Gastrocnemius medialis (tissue), 4 donors: ENCODE measurements around the gene CHRNA9. TPM values are rescaled to one million over a fixed set of nuclear protein-coding genes. Genes with fewer than 3 reads are reported as not detected.

Experiments
- ATAC-seq, 2 donors: fragments of 150-250 bp; one replicate each; pipeline ENCODE4 v1.9.1; 2016
- DNase-seq, 2 donors: peaks; one replicate each; pipeline ENCODE4 v3.0.0-alpha.2; 2019
- H3K27ac ChIP-seq, 4 donors: fragments of 200-600 bp; sonication (generic); 1 replicate in 1 of 4; 2 replicates in 3 of 4; pipeline ENCODE4 v1.5.1; 2016 to 2018; ENCODE audit warnings: mild to moderate bottlenecking in 2 of 4, moderate library complexity in 1 of 4
- H3K27me3 ChIP-seq, 3 donors: fragments of 200-600 bp; sonication (generic) in 2 of 3; 1 replicate in 1 of 3; 2 replicates in 2 of 3; pipeline versions ENCODE4 v1.5.1 to v1.6.0; 2016 to 2019; ENCODE audit warnings: mild to moderate bottlenecking in 1 of 3, moderate library complexity in 1 of 3
- H3K36me3 ChIP-seq, 2 donors: fragments of 200-600 bp; sonication (generic) in 1 of 2; one replicate each; pipeline ENCODE4 v1.5.1; 2017 to 2018
- H3K4me1 ChIP-seq, 2 donors: fragments of 200-600 bp; sonication (generic) in 1 of 2; one replicate each; pipeline ENCODE4 v1.5.1; 2016 to 2017; ENCODE audit warnings: mild to moderate bottlenecking in 2 of 2
- H3K4me3 ChIP-seq, 4 donors: fragments of 200-600 bp; sonication (generic) in 3 of 4; 1 replicate in 1 of 4; 2 replicates in 3 of 4; pipeline ENCODE4 v1.5.1; 2016 to 2019; ENCODE audit warnings: mild to moderate bottlenecking in 2 of 4
- H3K9me3 ChIP-seq, 3 donors: fragments of 200-600 bp; sonication (generic) in 2 of 3; 1 replicate in 1 of 3; 2 replicates in 2 of 3; pipeline ENCODE4 v1.5.1; 2016 to 2019
- CTCF ChIP-seq, 5 experiments: fragments of 450-650 bp in 3 of 5; fragments of 200-600 bp in 2 of 5; sonication (generic) in 2 of 5; IDR thresholded peaks in 4 of 5; conservative IDR thresholded peaks in 1 of 5; 1 replicate in 4 of 5; 2 replicates in 1 of 5; pipeline ENCODE4 v1.5.1; 2016 to 2019; ENCODE audit warnings: antibody characterized with exemption in 5 of 5, mild to moderate bottlenecking in 3 of 5, moderate library complexity in 3 of 5
- POLR2A ChIP-seq, 2 donors: fragments of 450-650 bp; IDR thresholded peaks; one replicate each; pipeline ENCODE4 v1.6.1; 2017; ENCODE audit warnings: antibody characterized with exemption in 2 of 2, mild to moderate bottlenecking in 2 of 2, moderate library complexity in 2 of 2
- in situ Hi-C, 4 donors: fragments of 200-750 bp; cut with MboI; loops; one replicate each; pipeline versions ENCODE4 v1.15.0 to v1.8.0; 2017; ENCODE audit warnings: low sequenced_read_pairs in 4 of 4
- intact Hi-C: fragments of 100-400 bp; cut with DNase I; formaldehyde crosslinking; loops from one replicate; pipeline ENCODE4 v1.15.1; 2023; ENCODE audit warnings: low total_unique reads
- total RNA-seq, 4 donors: library from RNA; depleted of rRNA; stranded (reverse); fragments of >200 nt; gene quantifications; one replicate each; pipeline versions ENCODE4 v1.1.0 to v1.2.3, GENCODE V29; 2016

CHRNA9 gene
- total RNA-seq, 4 donors from 2014 or later: not detected

- DNase-seq (no peak), ATAC-seq (no peak)
- in situ Hi-C loops (no loop called here), intact Hi-C loops (no loop called here)
- H3K27ac ChIP-seq: no peak overlapping the region
- no peaks in the 10 kb centered on the region for H3K9me3 ChIP-seq
- no peaks in the 10 kb centered on the region for H3K27me3 ChIP-seq
- no peaks in the 10 kb centered on the region for H3K4me1 ChIP-seq
- no peak overlapping the region for H3K4me3 ChIP-seq
- TF ChIP-seq CTCF (IDR thresholded peaks at IDR 0.05 in 4 of 5, conservative IDR thresholded peaks at IDR 0.05 in 1 of 5) (no peak), POLR2A (IDR thresholded peaks at IDR 0.05) (no peak)
- no peaks in the 10 kb centered on the region for H3K36me3 ChIP-seq
These were observed 6.8 kb upstream of the CHRNA9 start for GRCh38 chr4:40328383-40328782.

- H3K4me3 ChIP-seq: no peak overlapping the region
- H3K27me3 ChIP-seq: no peaks in the 10 kb centered on the region
- peaks cover 0 to 10% of the 10 kb centered on the region in 2 donors for H3K4me1 ChIP-seq
- in situ Hi-C loops (no loop called here), intact Hi-C loops (no loop called here)
- H3K36me3 ChIP-seq: no peaks in the 10 kb centered on the region
- no peak overlapping the region for H3K27ac ChIP-seq
- ATAC-seq (no peak), DNase-seq (no peak)
- H3K9me3 ChIP-seq: no peaks in the 10 kb centered on the region
- TF ChIP-seq POLR2A (IDR thresholded peaks at IDR 0.05) (no peak), CTCF (IDR thresholded peaks at IDR 0.05 in 4 of 5, conservative IDR thresholded peaks at IDR 0.05 in 1 of 5) (no peak)
These were observed 5.3 kb upstream of the CHRNA9 start for GRCh38 chr4:40329805-40330204.

DNA sequence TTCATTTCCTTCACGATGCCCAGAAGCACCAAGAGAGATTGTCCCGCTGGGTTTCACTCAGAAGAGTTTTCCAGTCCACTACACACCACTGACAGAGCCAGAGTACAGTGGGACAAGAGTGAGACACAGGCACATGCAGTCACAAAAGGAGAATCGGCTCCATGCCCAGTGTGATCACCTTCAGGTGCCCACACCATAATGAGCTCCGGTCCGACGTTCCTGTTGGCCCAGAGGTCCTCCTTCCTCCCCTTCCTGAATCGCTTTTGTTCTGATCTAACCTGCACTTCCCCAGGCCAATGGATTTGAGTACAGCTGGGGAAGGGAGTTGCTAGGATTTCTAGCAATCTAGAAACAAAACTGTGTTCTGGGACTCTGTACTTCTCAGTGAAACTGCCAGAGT is 4.6 kb upstream of the CHRNA9 start:
- DNase-seq: no peak
- in situ Hi-C loops: no loop called here
- Histone ChIP-seq H3K27me3 (no peaks in the 10 kb centered on the region), H3K27ac (no peak overlapping the region), H3K36me3 (no peaks in the 10 kb centered on the region), H3K9me3 (no peaks in the 10 kb centered on the region), H3K4me3 (no peak overlapping the region), H3K4me1 (peaks cover 0 to 10% of the 10 kb centered on the region in 2 donors)
- no peak for ATAC-seq
- intact Hi-C loops: no loop called here
- no peak for TF ChIP-seq CTCF (IDR thresholded peaks at IDR 0.05 in 4 of 5, conservative IDR thresholded peaks at IDR 0.05 in 1 of 5)
- TF ChIP-seq POLR2A (IDR thresholded peaks at IDR 0.05): no peak

DNA sequence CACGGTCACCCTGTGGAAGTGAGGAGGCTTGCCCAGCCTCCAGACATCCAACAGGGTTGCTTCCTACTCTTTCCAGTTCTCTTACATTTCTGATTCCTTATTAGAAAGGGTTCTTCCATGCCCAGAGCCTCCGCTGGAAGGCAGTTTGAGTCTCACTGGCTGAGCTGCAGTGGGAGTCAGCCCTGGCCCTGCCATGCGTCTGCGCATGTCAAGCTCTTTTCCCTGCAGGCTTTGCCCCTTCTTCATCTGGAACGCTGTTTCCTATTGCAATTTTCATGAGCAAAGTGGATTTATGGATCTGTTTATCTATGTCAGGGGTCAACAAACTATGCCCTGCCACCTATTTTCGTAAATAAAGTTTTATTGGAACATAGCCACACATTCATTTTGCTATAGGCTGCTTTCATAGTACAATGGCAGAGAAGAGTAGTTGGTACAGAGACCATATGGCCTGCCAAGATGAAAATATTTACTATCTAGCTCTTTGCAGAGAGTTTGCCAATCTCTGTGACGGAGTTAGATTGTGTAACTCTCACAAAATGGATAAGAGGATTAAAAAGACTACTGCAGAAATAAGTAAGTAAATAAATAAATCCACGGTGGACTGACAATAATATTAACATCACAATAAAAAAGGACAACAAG is 3.9 kb upstream of the CHRNA9 start:
- TF ChIP-seq POLR2A (IDR thresholded peaks at IDR 0.05) (no peak), CTCF (IDR thresholded peaks at IDR 0.05 in 4 of 5, conservative IDR thresholded peaks at IDR 0.05 in 1 of 5) (no peak)
- H3K27ac ChIP-seq: no peak overlapping the region
- H3K27me3 ChIP-seq: no peaks in the 10 kb centered on the region
- in situ Hi-C loops (no loop called here), intact Hi-C loops (no loop called here)
- ATAC-seq (no peak), DNase-seq (no peak)
- H3K4me3 ChIP-seq: no peak overlapping the region
- no peaks in the 10 kb centered on the region for H3K9me3 ChIP-seq
- no peaks in the 10 kb centered on the region for H3K36me3 ChIP-seq
- peaks cover 0 to 10% of the 10 kb centered on the region in 2 donors for H3K4me1 ChIP-seq

GRCh38 chr4:40331961-40332360 is 3.2 kb upstream of the CHRNA9 start:
- Histone ChIP-seq H3K4me1 (peaks cover 0 to 10% of the 10 kb centered on the region in 2 donors), H3K27me3 (no peaks in the 10 kb centered on the region), H3K4me3 (no peak overlapping the region), H3K27ac (no peak overlapping the region), H3K9me3 (no peaks in the 10 kb centered on the region), H3K36me3 (no peaks in the 10 kb centered on the region)
- in situ Hi-C loops (no loop called here), intact Hi-C loops (no loop called here)
- ATAC-seq (no peak), DNase-seq (no peak)
- TF ChIP-seq CTCF (IDR thresholded peaks at IDR 0.05 in 4 of 5, conservative IDR thresholded peaks at IDR 0.05 in 1 of 5) (no peak), POLR2A (IDR thresholded peaks at IDR 0.05) (no peak)
